ENCODE results near the gene IDUA. TPM values are rescaled to one million over a fixed set of nuclear protein-coding genes. Genes with fewer than 3 reads are reported as not detected.

Gene IDUA
- total RNA-seq, 6 experiments from 2014 or later = 20.9 to 40.3 (median 23.3) TPM

GRCh38 chr4:961351-962230, 25.3 kb upstream of the IDUA start:
- Mint-ChIP-seq H3K36me3 (ENCODE audit: low read depth) (0 out of 2 replicates have a peak, but pooled peaks cover 3% of the 10 kb centered on the region), H3K9me3 (no peaks in the 10 kb centered on the region), H3K27me3 (ENCODE audit: insufficient read depth) (peaks cover 6% of the 10 kb centered on the region), H3K4me3 (no peak overlapping the region), H3K4me1 (ENCODE audit: low read depth) (no peaks in the 10 kb centered on the region), H3K27ac (no peak overlapping the region)
- no peak for DNase-seq
- TF ChIP-seq, protein P1, sequence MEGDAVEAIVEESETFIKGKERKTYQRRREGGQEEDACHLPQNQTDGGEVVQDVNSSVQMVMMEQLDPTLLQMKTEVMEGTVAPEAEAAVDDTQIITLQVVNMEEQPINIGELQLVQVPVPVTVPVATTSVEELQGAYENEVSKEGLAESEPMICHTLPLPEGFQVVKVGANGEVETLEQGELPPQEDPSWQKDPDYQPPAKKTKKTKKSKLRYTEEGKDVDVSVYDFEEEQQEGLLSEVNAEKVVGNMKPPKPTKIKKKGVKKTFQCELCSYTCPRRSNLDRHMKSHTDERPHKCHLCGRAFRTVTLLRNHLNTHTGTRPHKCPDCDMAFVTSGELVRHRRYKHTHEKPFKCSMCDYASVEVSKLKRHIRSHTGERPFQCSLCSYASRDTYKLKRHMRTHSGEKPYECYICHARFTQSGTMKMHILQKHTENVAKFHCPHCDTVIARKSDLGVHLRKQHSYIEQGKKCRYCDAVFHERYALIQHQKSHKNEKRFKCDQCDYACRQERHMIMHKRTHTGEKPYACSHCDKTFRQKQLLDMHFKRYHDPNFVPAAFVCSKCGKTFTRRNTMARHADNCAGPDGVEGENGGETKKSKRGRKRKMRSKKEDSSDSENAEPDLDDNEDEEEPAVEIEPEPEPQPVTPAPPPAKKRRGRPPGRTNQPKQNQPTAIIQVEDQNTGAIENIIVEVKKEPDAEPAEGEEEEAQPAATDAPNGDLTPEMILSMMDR (IDR thresholded peaks at IDR 0.05) = no peak

DNA sequence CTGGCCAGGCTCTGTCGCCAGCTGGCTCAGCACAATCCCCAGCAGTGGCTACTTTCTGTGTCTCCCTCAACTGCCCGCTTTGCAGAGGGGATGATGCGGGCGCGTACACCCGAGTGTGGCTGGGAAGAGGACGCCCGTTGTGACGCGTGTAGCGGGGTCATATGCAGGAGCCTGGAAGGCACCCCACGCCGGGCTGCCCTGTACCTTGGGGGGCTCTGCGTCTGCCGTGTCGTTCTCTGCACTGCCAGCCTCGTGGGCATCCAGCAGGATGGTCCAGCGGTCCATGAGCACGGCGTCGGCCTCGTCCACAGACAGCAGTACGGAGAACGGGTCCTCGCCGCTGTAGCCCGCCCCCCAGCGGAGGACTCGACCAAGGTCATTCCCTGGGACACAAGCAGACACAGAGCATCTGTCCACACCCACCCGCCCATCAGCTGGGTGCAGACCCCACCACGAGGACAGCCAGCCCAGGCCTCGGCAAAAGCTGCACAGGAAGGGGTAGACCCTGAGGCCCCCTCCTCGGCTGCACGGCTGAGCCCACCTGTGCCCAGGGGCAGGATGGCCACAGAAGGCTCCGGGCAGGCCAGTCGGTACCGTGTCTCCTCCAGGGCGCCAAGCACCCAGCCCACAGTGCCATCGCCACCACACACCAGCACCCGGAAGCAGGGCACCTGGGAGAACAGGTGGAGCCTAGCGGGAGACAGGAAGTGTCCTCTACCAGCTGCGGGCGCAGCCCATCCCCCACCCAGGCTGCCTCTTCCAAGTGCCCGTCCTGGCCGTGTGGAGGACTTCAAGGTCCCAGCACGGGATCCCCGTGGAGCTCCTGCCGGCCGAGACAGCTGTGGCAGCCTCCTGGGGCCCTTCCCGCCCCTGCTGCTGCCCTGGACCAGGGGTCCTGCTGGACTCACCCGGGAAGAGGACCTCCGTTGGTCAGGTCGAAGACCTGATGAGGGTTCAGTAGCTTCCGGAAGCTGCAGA, 24.3 kb upstream of the IDUA start:
- H3K4me3 Mint-ChIP-seq = no peak overlapping the region
- DNase-seq = no peak
- H3K4me1 Mint-ChIP-seq (ENCODE audit: low read depth) = no peaks in the 10 kb centered on the region
- H3K9me3 Mint-ChIP-seq = no peaks in the 10 kb centered on the region
- H3K27ac Mint-ChIP-seq = no peak overlapping the region
- H3K36me3 Mint-ChIP-seq (ENCODE audit: low read depth) = 0 out of 2 replicates have a peak, but pooled peaks cover 3% of the 10 kb centered on the region
- TF ChIP-seq, protein P1 (IDR thresholded peaks at IDR 0.05) = no peak
- H3K27me3 Mint-ChIP-seq (ENCODE audit: insufficient read depth) = peaks cover 6% of the 10 kb centered on the region

DNA sequence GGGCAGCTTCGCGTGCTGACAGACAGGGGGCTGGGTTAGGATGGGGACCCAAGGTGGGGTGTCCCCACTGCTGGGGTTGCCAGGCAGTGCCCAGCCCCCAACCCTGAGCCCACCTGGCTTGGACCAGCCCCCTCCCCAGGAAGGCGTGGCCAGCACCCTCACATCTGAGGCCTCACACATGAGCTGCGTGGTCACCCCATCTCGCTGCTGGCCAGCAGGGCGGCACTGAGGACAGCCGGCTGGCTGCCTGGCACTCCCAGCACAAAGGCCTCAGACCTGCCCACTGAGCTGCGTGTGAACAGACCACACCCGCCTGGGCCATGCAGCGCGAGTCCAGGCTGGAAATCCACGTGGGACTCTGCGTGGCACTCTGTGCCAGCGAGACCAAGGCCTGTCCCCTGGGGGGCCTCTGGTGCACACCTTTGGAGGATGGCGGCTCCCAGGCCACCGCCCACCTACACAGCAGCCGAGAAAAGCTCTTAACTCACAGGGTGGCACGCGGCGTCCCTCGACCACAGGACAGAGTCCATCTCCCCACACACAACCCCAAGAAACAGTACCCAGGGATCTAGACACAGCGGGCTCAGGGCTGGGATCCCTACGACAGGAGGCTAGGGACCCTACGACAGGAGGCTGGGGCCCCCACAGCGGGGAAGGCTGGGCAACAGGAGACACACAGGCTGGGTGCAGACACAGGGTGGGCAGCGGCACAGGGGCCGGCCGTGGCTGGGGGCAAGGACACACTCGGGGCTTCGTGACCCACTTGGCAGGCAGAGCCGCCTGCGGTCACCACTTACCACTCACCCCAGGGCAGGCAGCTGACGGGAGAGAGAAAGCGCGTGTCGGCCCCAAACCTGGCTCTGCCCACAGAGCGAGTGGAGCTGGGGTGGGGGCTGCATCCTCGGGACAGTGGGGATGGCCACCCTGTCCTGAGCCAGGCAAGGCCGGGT, 23.3 kb upstream of the IDUA start:
- H3K27ac Mint-ChIP-seq = no peak overlapping the region
- peaks cover 6% of the 10 kb centered on the region for H3K27me3 Mint-ChIP-seq (ENCODE audit: insufficient read depth)
- no peak overlapping the region for H3K4me3 Mint-ChIP-seq
- TF ChIP-seq, protein P1 (IDR thresholded peaks at IDR 0.05) = peak; percentile 16; the same call in 1 of the 2 replicates
- H3K9me3 Mint-ChIP-seq = no peaks in the 10 kb centered on the region
- no peaks in the 10 kb centered on the region for H3K4me1 Mint-ChIP-seq (ENCODE audit: low read depth)
- DNase-seq = no peak
- H3K36me3 Mint-ChIP-seq (ENCODE audit: low read depth) = 0 out of 2 replicates have a peak, but pooled peaks cover 2% of the 10 kb centered on the region

DNA sequence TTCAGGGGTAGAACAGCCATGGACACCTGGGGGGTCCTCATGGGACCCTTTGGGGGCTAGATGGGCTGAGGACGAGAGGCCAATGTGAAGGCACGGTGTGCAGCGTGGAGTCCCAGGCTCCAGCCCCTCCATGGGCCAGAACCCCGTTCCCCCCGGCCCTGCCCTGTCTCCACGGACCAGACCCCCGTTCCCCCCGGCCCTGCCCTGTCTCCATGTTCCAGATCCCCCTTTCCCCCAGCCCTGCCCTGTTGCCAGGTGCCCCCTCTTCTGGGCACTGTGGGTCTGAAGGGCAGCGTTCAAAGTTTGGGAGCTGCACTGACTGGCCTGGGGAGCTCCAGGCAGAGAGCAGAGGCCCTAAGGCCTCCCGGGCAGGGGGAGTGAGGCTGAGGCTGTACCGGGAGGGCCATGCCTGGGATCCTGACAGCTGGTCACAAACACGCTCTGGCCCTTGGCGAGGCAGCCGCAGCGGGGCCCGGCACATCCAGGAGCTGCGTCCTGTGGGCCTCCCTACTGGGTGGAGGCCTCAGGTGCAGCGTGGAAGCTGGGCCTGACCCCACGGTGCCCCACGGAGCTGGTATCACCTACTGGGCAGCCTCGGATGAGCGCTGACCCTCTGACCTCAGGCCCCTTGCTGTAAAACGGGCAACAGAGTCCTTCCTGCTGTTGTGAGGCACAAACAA, 22.4 kb upstream of the IDUA start:
- no peaks in the 10 kb centered on the region for H3K9me3 Mint-ChIP-seq
- H3K36me3 Mint-ChIP-seq (ENCODE audit: low read depth) = no peaks in the 10 kb centered on the region
- TF ChIP-seq, protein P1 (IDR thresholded peaks at IDR 0.05) = no peak

More for the DNA sequence above, 22.4 kb upstream of the IDUA start:
- peaks cover 3% of the 10 kb centered on the region for H3K27me3 Mint-ChIP-seq (ENCODE audit: insufficient read depth)
- H3K4me1 Mint-ChIP-seq (ENCODE audit: low read depth) = no peaks in the 10 kb centered on the region
- no peak overlapping the region for H3K4me3 Mint-ChIP-seq
- H3K27ac Mint-ChIP-seq = no peak overlapping the region
- DNase-seq = no peak

All from HFFc6 (cell line).